Measurements from ENCODE around the gene ARHGEF6.

ARHGEF6 gene

GRCh38 chrX:136768469-136769084, 12.2 kb downstream of the ARHGEF6 start:
- Histone ChIP-seq H3K4me3 (ENCODE audit: low read length) (peak overlapping the region; percentile 79), H3K4me1 (ENCODE audit: control insufficient read depth, low read length) (peaks cover 67% of the 10 kb centered on the region), H3K36me3 (ENCODE audit: control insufficient read depth, low read length) (peaks cover 17% of the 10 kb centered on the region), H3K4me2 (ENCODE audit: low read length) (peak overlapping the region; percentile 87), H3K79me2 (ENCODE audit: control insufficient read depth, low read length) (peaks cover 94% of the 10 kb centered on the region), H4K20me1 (ENCODE audit: control insufficient read depth, insufficient read depth, low read depth, low read length) (no peaks in the 10 kb centered on the region), H3F3A (ENCODE audit: control insufficient read depth, insufficient read depth) (peaks cover 5% of the 10 kb centered on the region; the same call in 1 of the 2 replicates), H3K9me2 (replicated peaks; ENCODE audit: control insufficient read depth, low read length) (no peaks in the 10 kb centered on the region), H3K27ac (ENCODE audit: low read depth, low read length) (peak overlapping the region; percentile 33), H3K27me3 (ENCODE audit: control insufficient read depth, low read length) (no peaks in the 10 kb centered on the region), H3K9me3 (ENCODE audit: control insufficient read depth, insufficient read depth, low read length) (no peaks in the 10 kb centered on the region)
- no peak for TF ChIP-seq CTCF (IDR thresholded peaks at IDR 0.05; ENCODE audit: low read depth, low read length, poor library complexity, severe bottlenecking)

- H3K9me2 ChIP-seq (replicated peaks; ENCODE audit: control insufficient read depth, low read length): no peaks in the 10 kb centered on the region
- peak overlapping the region; percentile 87 for H3K4me2 ChIP-seq (ENCODE audit: low read length)
- TF ChIP-seq CTCF (IDR thresholded peaks at IDR 0.05; ENCODE audit: low read depth, low read length, poor library complexity, severe bottlenecking) (no peak), EZH2phosphoT487 (IDR thresholded peaks at IDR 0.05; ENCODE audit: borderline replicate concordance, low read length) (no peak)
- peaks cover 92% of the 10 kb centered on the region for H3K79me2 ChIP-seq (ENCODE audit: control insufficient read depth, low read length)
- no peaks in the 10 kb centered on the region for H4K20me1 ChIP-seq (ENCODE audit: control insufficient read depth, insufficient read depth, low read depth, low read length)
- peaks cover 13% of the 10 kb centered on the region for H3K36me3 ChIP-seq (ENCODE audit: control insufficient read depth, low read length)
- no peaks in the 10 kb centered on the region for H3K27me3 ChIP-seq (ENCODE audit: control insufficient read depth, low read length)
- H3K4me3 ChIP-seq (ENCODE audit: low read length): peak overlapping the region; percentile 79
- H3F3A ChIP-seq (ENCODE audit: control insufficient read depth, insufficient read depth): peaks cover 5% of the 10 kb centered on the region; the same call in 1 of the 2 replicates
- H3K4me1 ChIP-seq (ENCODE audit: control insufficient read depth, low read length): peaks cover 80% of the 10 kb centered on the region
- peak overlapping the region; percentile 33 for H3K27ac ChIP-seq (ENCODE audit: low read depth, low read length)
- H3K9me3 ChIP-seq (ENCODE audit: control insufficient read depth, insufficient read depth, low read length): no peaks in the 10 kb centered on the region
Measured at GRCh38 chrX:136767104-136767941, 13.4 kb downstream of the ARHGEF6 start.

- H3K27me3 ChIP-seq (ENCODE audit: control insufficient read depth, low read length): no peaks in the 10 kb centered on the region
- peak overlapping the region; percentile 87 for H3K4me2 ChIP-seq (ENCODE audit: low read length)
- H3K27ac ChIP-seq (ENCODE audit: low read depth, low read length): no peak overlapping the region
- peaks cover 92% of the 10 kb centered on the region for H3K79me2 ChIP-seq (ENCODE audit: control insufficient read depth, low read length)
- peaks cover 86% of the 10 kb centered on the region for H3K4me1 ChIP-seq (ENCODE audit: control insufficient read depth, low read length)
- H3K36me3 ChIP-seq (ENCODE audit: control insufficient read depth, low read length): peaks cover 13% of the 10 kb centered on the region
- H3F3A ChIP-seq (ENCODE audit: control insufficient read depth, insufficient read depth): peaks cover 6% of the 10 kb centered on the region
- no peaks in the 10 kb centered on the region for H3K9me3 ChIP-seq (ENCODE audit: control insufficient read depth, insufficient read depth, low read length)
- no peaks in the 10 kb centered on the region for H3K9me2 ChIP-seq (replicated peaks; ENCODE audit: control insufficient read depth, low read length)
- TF ChIP-seq CTCF (IDR thresholded peaks at IDR 0.05; ENCODE audit: low read depth, low read length, poor library complexity, severe bottlenecking) (no peak), EZH2phosphoT487 (IDR thresholded peaks at IDR 0.05; ENCODE audit: borderline replicate concordance, low read length) (no peak)
- no peaks in the 10 kb centered on the region for H4K20me1 ChIP-seq (ENCODE audit: control insufficient read depth, insufficient read depth, low read depth, low read length)
- H3K4me3 ChIP-seq (ENCODE audit: low read length): peak overlapping the region; percentile 79
Measured at GRCh38 chrX:136766785-136767103, 14.0 kb downstream of the ARHGEF6 start.
